PC-3 (cell line): ENCODE results near the gene USF3. TPM values are rescaled to one million over a fixed set of nuclear protein-coding genes. Genes with fewer than 3 reads are reported as not detected.

ENCODE experiments used
- ATAC-seq: fragments of 200-7000 bp; cut with Tn5 transposase; 2 replicates; pipeline ENCODE4 v1.9.1; 2020; ENCODE audit warnings: mild to moderate bottlenecking, moderate library complexity
- BruUV-seq: library from RNA; stranded (reverse); fragments of 400-500 nt; replicated peaks from 2 replicates; lab custom pipeline; 2021; lab: Mats Ljungman, UMichigan
- CTCF ChIA-PET: fragments of 300-600 bp; sonication (Branson Sonifier 250); formaldehyde crosslinking; loops from one replicate; lab custom pipeline; 2022; ENCODE audit warnings: antibody characterized with exemption; lab: Charles Lee
- POLR2A ChIA-PET: fragments of 300-600 bp; sonication (Branson Sonifier 250); formaldehyde crosslinking; loops from one replicate; lab custom pipeline; 2022; ENCODE audit warnings: antibody characterized with exemption; ENCODE audit not compliant: unreplicated experiment; lab: Charles Lee
- DNase-seq: peaks from one replicate; pipeline ENCODE4 v3.0.0-alpha.2; 2015
- H2AFZ ChIP-seq: fragments of 300-600 bp; sonication (generic); 2 replicates; pipeline ENCODE4 v1.6.0; 2016; ENCODE audit warnings: antibody characterized with exemption, low read length
- H3F3A ChIP-seq: fragments of 300-600 bp; sonication (generic); one replicate; pipeline ENCODE4 v1.6.0; 2017; ENCODE audit warnings: antibody characterized with exemption, low read length, control low read depth, mild to moderate bottlenecking; ENCODE audit not compliant: unreplicated experiment
- H3K27ac ChIP-seq: fragments of 300-600 bp; sonication (generic); 2 replicates; pipeline ENCODE4 v1.5.1; 2016; ENCODE audit warnings: mild to moderate bottlenecking, low read length
- H3K27me3 ChIP-seq: fragments of 300-600 bp; sonication (generic); 2 replicates; pipeline ENCODE4 v1.6.1; 2016; ENCODE audit warnings: low read length, mixed read lengths
- H3K36me3 ChIP-seq: fragments of 300-600 bp; sonication (generic); 2 replicates; pipeline ENCODE4 v1.6.1; 2016; ENCODE audit warnings: low read depth, mixed run types, low read length, mixed read lengths
- H3K4me1 ChIP-seq: fragments of 300-600 bp; sonication (generic); 2 replicates; pipeline ENCODE4 v1.5.1; 2016; ENCODE audit warnings: low read length; ENCODE audit not compliant: insufficient read depth
- H3K4me2 ChIP-seq: fragments of 300-600 bp; sonication (generic); 2 replicates; pipeline ENCODE4 v1.6.0; 2016; ENCODE audit warnings: low read length
- H3K4me3 ChIP-seq: fragments of 300-600 bp; sonication (generic); 2 replicates; pipeline ENCODE4 v1.5.1; 2016; ENCODE audit warnings: mild to moderate bottlenecking, low read length, mixed read lengths
- H3K79me2 ChIP-seq: fragments of 300-600 bp; sonication (generic); 2 replicates; pipeline ENCODE4 v1.6.1; 2017; ENCODE audit warnings: low read length, mixed read lengths
- H3K9ac ChIP-seq: fragments of 300-600 bp; sonication (generic); 2 replicates; pipeline ENCODE4 v1.6.0; 2016; ENCODE audit warnings: mild to moderate bottlenecking, low read length
- H3K9me2 ChIP-seq: fragments of 300-600 bp; sonication (generic); replicated peaks from 2 replicates; pipeline ENCODE4 v1.6.1; 2016; ENCODE audit warnings: mixed run types, low read length, mixed read lengths
- H3K9me3 ChIP-seq: fragments of 300-600 bp; sonication (generic); 2 replicates; pipeline ENCODE4 v1.6.1; 2016; ENCODE audit warnings: low read length, mixed read lengths
- H4K20me1 ChIP-seq: fragments of 300-600 bp; sonication (generic); 2 replicates; pipeline ENCODE4 v1.6.1; 2016; ENCODE audit warnings: low read length, mixed read lengths
- EZH2 ChIP-seq: fragments of 300-600 bp; sonication (generic); IDR thresholded peaks from one replicate; pipeline ENCODE4 v1.6.1; 2017; ENCODE audit warnings: antibody characterized with exemption, mild to moderate bottlenecking, low read length; ENCODE audit not compliant: unreplicated experiment
- EZH2phosphoT487 ChIP-seq: fragments of 300-600 bp; sonication (generic); IDR thresholded peaks from 2 replicates; pipeline ENCODE4 v1.6.1; 2018; ENCODE audit warnings: mild to moderate bottlenecking, antibody characterized with exemption, low read length, borderline replicate concordance
- intact Hi-C: fragments of 100-400 bp; cut with micrococcal nuclease; formaldehyde crosslinking; loops from 2 replicates; pipeline ENCODE4 v1.9.0; 2023
- total RNA-seq: library from RNA; depleted of rRNA; stranded (reverse); fragments of >200 nt; gene quantifications from 2 replicates; pipeline ENCODE4 v1.2.3, GENCODE V29; 2014
- TF ChIP-seq, protein P1 (sequence below): fragments of 300-600 bp; sonication (generic); conservative IDR thresholded peaks from 2 replicates; pipeline ENCODE4 v1.5.1; 2017; ENCODE audit warnings: antibody characterized with exemption, low read depth, mild to moderate bottlenecking, low read length

Gene USF3
- total RNA-seq, 1 experiment from 2014 or later: 10.5 TPM

DNA sequence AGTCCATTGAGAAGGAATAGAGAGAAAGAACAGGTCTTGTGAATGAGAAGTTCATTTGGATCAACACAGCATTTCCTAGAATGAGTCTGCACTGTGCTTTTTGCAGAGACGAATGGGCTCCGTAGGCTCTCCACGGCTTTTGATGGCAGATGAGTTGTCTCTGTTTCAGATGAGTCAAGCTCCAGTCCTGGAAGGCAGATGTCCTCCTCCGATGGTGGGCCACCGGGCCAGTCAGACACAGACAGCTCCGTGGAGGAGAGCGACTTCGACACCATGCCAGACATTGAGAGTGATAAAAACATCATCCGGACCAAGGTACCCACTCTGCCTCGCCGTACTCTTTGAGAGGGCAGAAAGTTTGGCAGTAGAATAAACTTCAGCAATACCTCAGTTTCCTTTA, 93.6 kb downstream of the USF3 start:
- no peaks in the 10 kb centered on the region for H3F3A ChIP-seq
- DNase-seq: no peak
- ATAC-seq: no peak
- H3K9me3 ChIP-seq: no peaks in the 10 kb centered on the region
- intact Hi-C loops: no loop called here
- no peaks in the 10 kb centered on the region for H3K27me3 ChIP-seq
- ChIA-PET POLR2A (no interaction called here), CTCF (no interaction called here)
- no peaks in the 10 kb centered on the region for H3K9me2 ChIP-seq
- 0 out of 2 replicates have a peak, but pooled peaks cover 2% of the 10 kb centered on the region for H3K36me3 ChIP-seq
- no peak overlapping the region for H3K9ac ChIP-seq
- BruUV-seq: no TSS peak
- H3K27ac ChIP-seq: no peak overlapping the region
- no peak overlapping the region for H2AFZ ChIP-seq
- H3K4me1 ChIP-seq: no peaks in the 10 kb centered on the region
- H3K4me2 ChIP-seq: no peak overlapping the region
- H3K79me2 ChIP-seq: no peaks in the 10 kb centered on the region
- TF ChIP-seq, protein P1, sequence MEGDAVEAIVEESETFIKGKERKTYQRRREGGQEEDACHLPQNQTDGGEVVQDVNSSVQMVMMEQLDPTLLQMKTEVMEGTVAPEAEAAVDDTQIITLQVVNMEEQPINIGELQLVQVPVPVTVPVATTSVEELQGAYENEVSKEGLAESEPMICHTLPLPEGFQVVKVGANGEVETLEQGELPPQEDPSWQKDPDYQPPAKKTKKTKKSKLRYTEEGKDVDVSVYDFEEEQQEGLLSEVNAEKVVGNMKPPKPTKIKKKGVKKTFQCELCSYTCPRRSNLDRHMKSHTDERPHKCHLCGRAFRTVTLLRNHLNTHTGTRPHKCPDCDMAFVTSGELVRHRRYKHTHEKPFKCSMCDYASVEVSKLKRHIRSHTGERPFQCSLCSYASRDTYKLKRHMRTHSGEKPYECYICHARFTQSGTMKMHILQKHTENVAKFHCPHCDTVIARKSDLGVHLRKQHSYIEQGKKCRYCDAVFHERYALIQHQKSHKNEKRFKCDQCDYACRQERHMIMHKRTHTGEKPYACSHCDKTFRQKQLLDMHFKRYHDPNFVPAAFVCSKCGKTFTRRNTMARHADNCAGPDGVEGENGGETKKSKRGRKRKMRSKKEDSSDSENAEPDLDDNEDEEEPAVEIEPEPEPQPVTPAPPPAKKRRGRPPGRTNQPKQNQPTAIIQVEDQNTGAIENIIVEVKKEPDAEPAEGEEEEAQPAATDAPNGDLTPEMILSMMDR: no peak
- no peak for TF ChIP-seq EZH2
- TF ChIP-seq EZH2phosphoT487: no peak
- no peaks in the 10 kb centered on the region for H4K20me1 ChIP-seq
- no peak overlapping the region for H3K4me3 ChIP-seq

DNA sequence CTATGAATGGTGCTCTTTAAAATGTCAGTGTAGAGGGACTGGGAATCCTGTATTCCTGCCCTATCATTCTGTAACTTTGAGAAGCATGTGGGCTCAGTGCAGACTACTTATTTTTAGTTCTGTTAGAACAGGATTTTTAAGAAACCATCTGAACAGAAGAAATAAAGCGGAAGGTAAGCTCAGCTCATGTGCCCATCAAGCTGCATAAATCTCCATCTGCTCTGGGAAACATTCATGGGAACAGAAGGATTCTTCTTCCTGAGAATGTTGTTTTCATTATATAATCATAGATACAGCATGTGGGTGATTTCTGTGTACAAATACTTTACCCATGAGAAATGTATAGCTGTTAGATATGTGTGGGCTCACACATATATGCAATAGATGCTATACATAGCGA, 94.2 kb downstream of the USF3 start:
- Histone ChIP-seq H3K27ac (no peak overlapping the region), H3K4me1 (no peaks in the 10 kb centered on the region), H3K9ac (no peak overlapping the region), H3K4me2 (no peak overlapping the region), H3K9me3 (no peaks in the 10 kb centered on the region), H3K9me2 (no peaks in the 10 kb centered on the region), H2AFZ (no peak overlapping the region), H4K20me1 (no peaks in the 10 kb centered on the region), H3K36me3 (no peaks in the 10 kb centered on the region), H3K4me3 (no peak overlapping the region), H3K27me3 (no peaks in the 10 kb centered on the region), H3K79me2 (no peaks in the 10 kb centered on the region), H3F3A (no peaks in the 10 kb centered on the region)
- POLR2A ChIA-PET: no interaction called here
- intact Hi-C loops: no loop called here
- BruUV-seq: no TSS peak
- TF ChIP-seq, protein P1: no peak
- DNase-seq: no peak
- CTCF ChIA-PET: no interaction called here
- ATAC-seq: no peak

DNA sequence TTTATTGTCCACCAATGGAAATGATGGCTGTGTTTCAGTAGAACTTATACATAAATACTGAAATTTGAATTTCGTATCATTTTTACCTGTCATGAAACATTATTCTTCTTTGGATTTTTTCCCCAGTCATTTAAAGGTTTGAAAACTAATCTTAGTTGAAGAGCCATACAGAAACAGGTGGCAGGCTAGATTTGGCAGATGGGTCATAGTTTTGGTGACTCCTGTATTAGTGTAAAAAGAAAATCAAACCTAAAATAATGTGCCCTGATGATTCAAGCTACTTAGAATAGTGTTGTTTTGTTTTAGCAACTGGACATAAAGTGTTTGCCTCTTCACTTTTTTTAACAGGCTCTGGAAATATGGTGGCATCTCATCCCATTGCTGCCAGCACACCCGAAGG, 95.2 kb downstream of the USF3 start:
- ATAC-seq: no peak
- CTCF ChIA-PET: no interaction called here

More for the DNA sequence above, 95.2 kb downstream of the USF3 start:
- Histone ChIP-seq H3K4me3 (no peak overlapping the region), H3K79me2 (no peaks in the 10 kb centered on the region), H3F3A (no peaks in the 10 kb centered on the region), H3K36me3 (no peaks in the 10 kb centered on the region), H3K27ac (no peak overlapping the region), H3K4me1 (no peaks in the 10 kb centered on the region), H3K27me3 (no peaks in the 10 kb centered on the region), H3K4me2 (no peak overlapping the region), H3K9me2 (no peaks in the 10 kb centered on the region), H3K9ac (no peak overlapping the region), H2AFZ (no peak overlapping the region), H4K20me1 (no peaks in the 10 kb centered on the region), H3K9me3 (no peaks in the 10 kb centered on the region)
- BruUV-seq: no TSS peak
- intact Hi-C loops: no loop called here
- POLR2A ChIA-PET: no interaction called here
- TF ChIP-seq, protein P1: no peak
- TF ChIP-seq EZH2phosphoT487 (no peak), EZH2 (no peak)
- DNase-seq: no peak
